SW480 (cell line): ENCODE measurements around the gene TM9SF2.
"Not testable (repeated sequence)": the region's sequence is repeated elsewhere in the genome, so short reads cannot be mapped to it uniquely, and the experiment has no call there.

Experiments used
- DNase-seq: peaks from one replicate; pipeline ENCODE4 v3.0.0-alpha.2; 2016; ENCODE audit warnings: low spot score

TM9SF2 gene

DNA sequence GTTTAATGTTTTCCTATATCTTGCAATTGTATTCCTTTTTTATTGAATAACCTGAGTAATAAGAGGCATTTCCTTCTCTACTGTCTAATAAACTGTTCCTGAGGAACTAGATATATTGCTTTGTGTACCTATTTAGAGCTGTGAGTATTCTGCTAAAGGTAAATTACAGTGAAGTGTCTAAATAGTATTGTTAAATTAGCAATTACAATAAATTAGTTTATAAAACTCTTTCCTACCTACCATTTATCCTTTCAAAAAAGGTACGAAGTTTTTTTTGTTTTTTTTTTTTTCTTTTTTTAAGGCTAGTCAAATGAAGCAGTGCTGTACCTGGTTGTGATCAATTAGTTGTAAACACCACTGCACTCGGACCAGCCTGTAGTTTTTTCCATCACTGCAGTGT is 34.8 kb downstream of the TM9SF2 start:
- no peak for DNase-seq

DNA sequence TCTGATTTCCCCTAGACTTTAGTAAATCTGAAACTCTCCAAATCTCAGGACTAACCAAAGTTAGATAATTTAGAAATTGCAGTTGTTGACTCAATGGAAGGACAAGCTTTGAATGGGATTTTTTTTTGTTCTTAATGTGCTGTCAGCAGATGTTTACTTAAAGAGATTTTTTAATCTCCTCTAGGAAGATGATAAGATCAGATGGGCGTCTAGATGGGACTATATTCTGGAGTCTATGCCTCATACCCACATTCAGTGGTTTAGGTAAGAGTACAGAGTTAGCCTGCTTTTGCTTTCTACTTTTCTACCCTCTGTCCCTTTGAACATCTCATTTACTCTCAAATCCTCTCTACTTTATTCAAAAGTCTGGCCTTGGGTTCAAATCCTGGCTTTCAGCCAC is 39.3 kb downstream of the TM9SF2 start:
- DNase-seq = no peak

DNA sequence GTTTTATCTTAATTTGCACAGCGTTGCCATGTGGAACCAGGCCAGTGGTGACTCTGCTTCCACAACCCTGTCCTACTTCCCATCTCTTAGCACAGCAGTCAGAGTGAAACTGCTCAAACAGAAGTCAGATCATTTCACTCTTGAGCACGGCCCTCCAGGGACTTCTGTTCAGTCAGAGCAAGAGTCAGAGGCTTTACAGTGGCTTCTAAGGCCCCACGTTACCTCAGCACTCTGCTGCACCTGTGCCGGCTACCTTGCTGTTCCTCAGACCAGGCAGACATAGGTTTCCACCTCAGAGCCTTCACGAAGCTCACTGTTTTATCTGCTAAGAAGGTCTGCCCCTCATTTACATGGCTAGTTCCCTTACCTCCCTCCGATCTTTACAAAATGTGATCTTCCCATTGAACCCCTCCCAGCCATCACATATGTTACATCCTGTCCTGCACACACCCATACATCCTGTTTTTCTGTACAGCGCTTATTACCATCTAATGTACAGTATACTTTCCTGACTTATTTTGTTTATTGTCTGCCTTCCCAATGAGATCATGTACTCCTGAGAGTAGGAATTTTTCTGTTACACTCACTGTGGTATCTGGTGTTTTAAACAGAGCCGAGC is 41.6 kb downstream of the TM9SF2 start:
- DNase-seq = no peak

DNA sequence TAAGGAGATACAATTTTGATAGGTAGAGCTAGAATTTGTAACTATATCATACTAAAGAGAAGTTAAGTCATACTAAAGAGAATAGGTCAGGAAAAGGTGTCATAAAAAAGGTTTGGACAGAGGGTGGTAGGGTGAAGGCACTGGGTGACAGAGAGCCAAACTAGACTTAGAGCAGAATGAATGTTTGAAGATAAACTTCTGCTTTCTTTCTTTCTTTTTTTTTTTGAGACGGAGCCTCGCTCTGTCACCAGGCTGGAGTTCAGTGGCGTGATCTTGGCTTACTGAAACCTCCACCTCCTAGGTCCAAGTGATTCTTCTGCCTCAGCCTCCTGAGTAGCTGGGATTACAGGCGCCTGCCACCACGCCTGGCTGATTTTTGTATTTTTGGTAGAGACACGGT is 44.1 kb downstream of the TM9SF2 start:
- no peak for DNase-seq

DNA sequence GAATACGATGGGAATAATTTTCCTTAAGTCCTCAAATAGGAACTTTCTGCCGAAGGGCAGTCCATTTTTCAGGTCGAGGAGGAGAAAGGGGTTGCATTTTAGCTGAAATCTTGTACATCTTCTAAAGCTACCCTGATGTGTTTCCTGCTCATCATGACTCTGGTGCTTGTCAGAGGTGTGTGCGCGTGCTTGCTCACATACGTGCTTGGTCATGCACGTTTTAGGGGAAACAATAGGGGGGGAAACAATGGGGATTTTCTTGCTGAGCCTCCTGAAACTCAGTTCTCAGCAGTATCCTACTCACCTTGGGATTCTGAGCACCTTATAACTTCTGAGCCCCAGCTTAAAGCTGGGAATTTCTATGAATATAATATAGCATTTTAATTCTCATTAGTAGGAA is 44.7 kb downstream of the TM9SF2 start:
- no peak for DNase-seq

DNA sequence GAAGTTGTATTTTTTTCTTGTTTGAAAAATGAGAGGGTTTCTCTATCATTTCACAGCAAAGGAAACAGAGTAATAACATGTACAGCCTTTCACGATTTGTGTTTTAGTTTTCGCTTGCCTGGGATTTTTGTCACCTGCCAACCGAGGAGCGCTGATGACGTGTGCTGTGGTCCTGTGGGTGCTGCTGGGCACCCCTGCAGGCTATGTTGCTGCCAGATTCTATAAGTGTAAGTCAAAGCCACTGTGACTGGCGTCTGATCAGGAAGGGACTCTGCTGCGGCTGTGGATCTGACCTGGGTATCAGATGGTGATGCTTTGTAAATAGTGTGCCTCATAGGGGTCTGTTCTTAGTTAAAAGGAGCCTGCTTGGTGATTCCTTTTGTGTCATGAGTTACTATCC is 45.6 kb downstream of the TM9SF2 start:
- DNase-seq = no peak

DNA sequence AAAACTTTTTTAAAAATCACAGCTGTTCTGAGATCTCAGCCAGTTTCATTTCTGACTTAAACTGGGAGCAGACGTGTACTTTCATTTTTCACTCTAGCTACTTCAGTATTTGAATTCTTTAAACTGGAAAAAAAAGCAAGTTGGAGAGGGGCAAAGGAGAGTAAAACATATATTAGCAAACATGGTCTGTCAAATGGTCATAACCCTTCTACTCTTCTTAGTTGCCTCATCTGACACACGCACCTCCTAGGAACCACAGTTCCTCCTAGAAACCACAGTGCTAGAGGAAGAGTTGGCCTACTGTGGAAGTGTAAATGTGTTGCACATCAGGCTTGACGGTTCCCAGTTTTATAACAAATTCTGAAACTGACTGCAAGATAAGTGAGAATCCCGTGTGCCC is 47.2 kb downstream of the TM9SF2 start:
- no peak for DNase-seq

DNA sequence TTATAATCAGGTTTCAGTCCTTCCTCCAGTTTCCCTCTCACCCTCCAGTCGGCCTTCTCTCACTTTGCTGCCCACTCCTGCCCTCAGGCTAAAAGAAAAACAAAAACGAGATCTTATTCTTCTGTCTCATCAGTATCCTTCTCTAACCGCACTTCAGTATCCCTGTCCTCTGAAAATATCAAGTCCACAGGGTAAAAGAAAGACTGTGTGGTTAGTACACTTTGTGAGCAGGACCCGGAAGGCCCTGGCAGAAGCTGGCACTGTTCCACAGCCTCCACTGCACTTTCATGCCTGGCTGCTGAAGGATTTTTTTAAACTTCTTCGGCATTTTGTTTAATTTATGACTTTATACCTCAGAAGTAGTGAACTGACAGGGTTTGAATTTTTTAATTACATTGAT is 51.8 kb downstream of the TM9SF2 start:
- no peak for DNase-seq

DNA sequence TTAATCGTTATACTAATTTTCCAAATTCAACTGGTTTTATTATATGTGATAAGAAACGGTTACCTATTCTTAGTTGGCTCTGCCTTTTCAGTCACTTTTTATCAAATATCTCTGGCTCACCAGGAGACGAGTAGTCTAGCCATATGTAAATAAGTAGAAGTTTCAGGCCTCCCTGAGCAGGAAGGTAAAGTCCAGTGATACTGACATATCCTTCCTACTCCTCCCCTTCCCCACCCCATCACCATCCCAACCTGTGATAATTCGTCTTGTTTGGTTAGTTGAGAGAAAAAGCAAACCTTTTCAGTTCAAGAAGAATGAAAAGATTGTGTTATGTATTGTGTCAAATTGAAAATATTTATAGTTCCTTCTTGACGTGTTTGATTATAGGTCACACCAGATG is 53.9 kb downstream of the TM9SF2 start:
- DNase-seq = no peak

GRCh38 chr13:99556867-99557443 is 55.7 kb downstream of the TM9SF2 start:
- no peak for DNase-seq

DNA sequence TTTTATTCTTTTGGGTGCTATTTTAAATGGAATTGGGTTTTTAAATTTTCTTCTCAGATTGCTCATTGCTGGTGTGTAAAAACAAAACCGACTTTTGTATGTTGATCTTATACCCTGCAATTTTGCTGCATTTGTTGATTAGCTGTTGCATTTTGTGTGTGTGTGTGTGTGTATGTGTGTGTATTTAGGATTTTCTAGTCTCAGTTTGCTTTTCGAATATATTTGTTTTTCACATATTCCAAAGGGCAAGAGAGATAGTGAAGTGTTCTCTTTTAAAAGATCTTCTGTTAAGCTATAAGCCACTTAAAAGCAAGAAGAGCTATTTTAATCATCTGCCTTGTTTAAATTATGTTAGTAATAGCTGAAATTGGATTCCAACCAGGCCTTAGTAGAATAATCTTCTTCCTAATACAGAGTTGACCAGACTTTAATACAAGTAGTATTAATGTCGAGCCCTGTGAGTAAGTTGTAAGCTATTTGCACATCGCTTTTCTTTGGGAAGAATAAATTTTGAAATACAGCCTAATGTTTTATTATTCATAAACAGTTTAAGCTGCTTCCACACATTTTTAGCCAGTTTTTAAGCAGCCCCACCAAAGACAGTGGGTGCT is 57.4 kb downstream of the TM9SF2 start:
- DNase-seq = no peak

GRCh38 chr13:99559560-99559959 is 58.3 kb downstream of the TM9SF2 start:
- DNase-seq = no peak

- DNase-seq = no peak
These were observed 62.1 kb downstream of the TM9SF2 start for GRCh38 chr13:99563404-99563803.

GRCh38 chr13:99564386-99564785 is 63.1 kb downstream of the TM9SF2 start:
- no peak for DNase-seq

DNA sequence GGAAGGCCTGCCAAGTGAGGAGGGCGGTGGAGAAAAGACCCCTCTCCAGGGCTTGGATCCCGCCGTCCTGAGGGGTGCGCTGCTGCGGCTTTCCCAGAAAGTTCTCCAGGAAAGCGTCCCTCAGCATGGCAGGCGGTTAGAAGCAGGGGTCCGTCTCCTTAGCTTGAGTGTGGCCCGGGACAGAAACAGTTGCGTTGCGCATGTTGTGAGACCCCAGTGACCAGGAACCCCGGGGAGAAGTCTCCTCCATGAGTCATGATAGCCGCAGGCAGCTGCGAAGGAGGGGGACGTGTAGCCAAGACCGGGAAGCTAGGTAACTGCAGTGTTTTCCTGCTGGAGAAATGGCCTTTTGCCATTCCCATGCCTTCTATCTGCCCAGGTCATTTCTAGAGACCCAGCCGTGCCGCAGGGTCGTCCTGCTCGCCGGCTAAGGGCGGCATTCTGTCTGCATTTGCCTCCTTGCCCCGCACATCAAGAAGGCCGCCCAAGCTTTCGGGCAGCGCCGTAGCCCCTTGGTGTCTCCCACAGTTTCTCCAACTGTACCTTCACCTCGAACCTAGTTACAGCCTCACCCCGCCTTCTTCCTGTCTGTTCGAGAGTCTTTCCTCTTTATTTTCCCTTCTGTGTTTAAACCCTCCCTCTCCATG is 64.3 kb downstream of the TM9SF2 start:
- DNase-seq = no peak

- DNase-seq = no peak
These were observed 65.1 kb downstream of the TM9SF2 start for GRCh38 chr13:99566125-99567083.

DNA sequence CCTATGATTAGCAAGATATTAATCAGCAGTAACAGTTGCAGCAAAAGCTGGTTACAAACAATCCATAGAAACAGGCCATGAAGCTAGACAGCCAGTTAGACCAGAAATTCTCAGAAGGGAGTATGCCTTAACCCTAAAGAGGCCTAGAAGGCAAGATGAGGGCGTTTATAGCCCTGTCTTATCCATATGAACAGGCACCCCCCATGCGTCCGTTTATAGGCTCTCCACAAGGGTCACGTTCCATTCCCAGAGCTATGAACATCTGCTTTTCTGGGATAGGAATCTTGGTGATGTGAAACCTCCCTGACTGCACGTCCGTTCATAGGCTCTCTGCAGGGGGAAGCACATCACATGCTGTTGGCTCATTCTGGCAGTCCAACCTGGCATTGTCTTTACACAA is 67.6 kb downstream of the TM9SF2 start:
- not testable (repeated sequence) for DNase-seq

DNA sequence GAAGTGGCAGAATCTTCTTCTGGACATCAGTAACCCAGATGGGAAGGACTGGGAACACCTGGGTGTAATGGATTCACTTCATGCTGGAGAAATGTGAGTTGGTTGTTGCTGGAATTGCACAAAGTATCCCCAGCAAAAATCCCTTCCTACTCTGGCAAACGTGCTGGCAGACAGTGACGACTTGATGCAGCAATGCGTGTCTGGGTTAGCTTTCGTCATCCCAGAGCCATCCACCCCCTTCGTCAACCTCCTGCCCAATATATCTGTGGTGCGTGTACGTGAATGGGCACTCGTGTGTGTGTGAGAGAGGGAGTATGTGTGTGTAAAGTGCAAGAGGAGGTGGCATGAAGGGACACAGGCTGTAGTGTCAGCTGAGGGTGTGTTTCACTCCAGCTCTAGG is 70.9 kb downstream of the TM9SF2 start:
- DNase-seq = no peak

GRCh38 chr13:99572921-99573320 is 71.6 kb downstream of the TM9SF2 start:
- no peak for DNase-seq

DNA sequence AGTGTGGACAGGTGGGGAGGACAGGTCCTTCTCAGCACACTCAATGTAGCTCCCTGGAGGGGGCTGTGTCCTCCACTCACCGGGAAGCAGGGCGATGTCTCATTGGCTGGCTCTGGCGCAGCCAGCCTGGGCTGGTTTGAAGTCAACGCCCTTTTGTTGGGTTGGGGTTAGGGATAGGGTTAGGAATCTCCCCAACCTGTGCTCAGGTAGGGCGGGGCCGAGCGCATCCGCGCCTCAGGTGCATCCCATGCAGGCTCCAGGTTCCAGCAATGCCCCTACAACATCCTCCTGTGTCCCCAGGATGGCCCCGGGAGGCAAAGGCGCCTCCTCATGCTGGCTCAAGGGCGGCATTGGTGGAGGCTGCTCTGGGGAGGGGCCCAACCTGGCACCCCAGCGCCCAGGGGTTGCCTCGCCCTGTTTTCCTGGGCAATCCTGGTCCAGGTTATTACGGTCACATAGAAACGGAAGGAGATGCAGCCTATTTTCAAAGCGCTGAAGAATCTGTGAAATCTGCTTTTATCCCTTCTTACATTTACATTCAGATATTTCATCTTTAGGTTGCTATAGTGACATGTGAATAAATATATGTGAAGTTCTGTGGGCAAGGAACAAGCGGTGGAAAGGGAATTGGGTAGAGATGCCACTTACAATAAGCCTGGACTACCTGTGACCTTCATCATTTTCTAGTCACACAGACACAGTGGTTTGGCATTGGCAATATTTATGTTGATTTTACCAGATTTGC is 74.3 kb downstream of the TM9SF2 start:
- no peak for DNase-seq
